HG03378 (cell line): ENCODE measurements around the gene ARHGAP19.
"Not testable (repeated sequence)": the region's sequence is repeated elsewhere in the genome, so short reads cannot be mapped to it uniquely, and the experiment has no call there.

Experiments
- ATAC-seq: cut with Tn5 transposase; IDR thresholded peaks from one replicate; pipeline ENCODE4 v1.9.1; 2021; ENCODE audit warnings: mild to moderate bottlenecking, moderate library complexity; ENCODE audit not compliant: unreplicated experiment

The ARHGAP19 gene

GRCh38 chr10:97290576-97291356 lies 1.7 kb downstream of the ARHGAP19 start:
- not testable (repeated sequence) for ATAC-seq

- ATAC-seq: not testable (repeated sequence)
These were observed 2.4 kb downstream of the ARHGAP19 start for GRCh38 chr10:97290076-97290475.

DNA sequence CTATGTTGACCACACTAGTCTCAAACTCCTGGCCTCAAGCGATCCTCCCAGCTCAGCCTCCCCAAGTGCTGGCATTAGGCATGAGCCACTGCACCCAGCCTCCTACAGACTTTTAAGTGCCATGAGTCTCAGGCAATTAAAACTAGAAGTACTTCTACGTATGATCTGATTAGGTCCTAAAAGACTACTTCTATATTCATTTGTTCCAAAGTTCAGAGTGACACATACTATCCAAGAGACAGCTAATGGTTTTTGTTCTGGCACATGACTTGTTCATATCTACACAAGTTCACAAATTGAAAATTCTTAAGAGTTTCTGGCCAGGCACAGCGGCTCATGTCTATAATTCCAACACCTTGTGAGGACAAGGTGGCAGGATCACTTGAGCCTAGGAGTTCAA lies 11.7 kb downstream of the ARHGAP19 start:
- no peak for ATAC-seq

DNA sequence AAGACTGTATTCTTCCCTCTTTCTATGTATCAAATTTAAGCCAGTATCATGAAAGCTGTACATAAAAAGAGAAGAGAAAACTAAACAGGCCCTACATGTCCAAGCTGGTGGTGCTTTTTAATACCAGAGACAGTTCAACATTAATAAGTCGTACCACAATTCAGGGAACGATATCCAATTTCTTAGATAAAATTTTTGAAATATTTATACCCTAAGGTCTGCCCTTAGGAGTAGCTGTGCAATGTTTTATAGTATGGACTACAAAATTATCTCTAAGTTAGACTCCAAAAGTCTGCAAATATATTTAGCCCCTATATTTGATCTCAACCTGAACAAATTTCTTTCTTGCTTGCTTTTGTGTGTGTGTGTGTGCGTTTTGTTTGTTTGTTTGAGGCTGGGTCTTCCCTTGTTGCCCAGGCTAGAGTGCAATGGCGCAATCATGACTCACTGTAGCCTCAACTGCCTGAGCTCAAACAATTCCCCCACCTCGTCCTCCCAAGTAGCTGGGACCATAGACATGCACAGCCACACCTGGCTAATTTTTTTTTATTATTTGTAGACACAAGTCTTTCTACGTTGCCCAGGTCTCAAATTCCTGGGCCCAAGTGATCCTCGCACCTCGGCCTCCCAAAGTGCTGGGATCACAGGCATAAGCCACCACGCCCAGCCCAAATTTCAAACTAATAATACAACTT lies 13.2 kb downstream of the ARHGAP19 start:
- ATAC-seq: no peak

- ATAC-seq: no peak
These were observed 13.9 kb downstream of the ARHGAP19 start for GRCh38 chr10:97278491-97278989.

DNA sequence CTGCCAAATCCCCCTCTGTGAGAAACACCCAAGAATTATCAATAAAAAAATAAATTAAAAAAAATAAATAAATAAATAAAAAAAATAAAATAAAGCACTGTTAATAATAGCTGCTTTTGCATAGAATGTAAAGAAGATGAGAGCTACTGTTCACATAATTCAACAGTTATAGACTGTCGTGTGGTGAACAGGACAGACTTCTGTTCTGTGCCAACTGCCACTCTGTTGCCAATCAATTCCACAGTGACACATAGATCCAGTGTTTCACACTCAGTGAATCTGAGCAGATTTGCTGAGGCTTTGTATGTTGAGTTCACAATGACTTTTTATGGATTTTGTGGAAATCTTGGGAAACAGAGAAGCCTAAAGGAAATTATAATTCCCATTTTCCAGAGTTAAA lies 14.9 kb downstream of the ARHGAP19 start:
- ATAC-seq: no peak

DNA sequence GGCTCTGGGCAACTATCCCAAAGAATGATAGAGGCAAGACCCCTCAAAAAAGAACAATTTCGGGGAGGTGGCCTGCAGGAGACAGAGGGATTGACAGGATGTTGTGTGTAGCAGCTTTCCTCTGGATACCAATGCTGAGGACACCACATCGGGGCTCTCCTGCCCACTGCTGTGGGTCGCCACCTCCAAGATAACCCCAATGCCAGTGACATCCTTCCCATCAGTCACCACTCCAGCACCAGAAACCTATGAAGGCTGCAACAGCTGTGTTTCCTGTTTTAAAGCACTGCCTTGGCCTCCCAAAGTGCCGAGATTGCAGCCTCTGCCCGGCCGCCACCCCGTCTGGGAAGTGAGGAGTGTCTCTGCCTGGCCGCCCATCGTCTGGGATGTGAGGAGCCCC lies 17.6 kb downstream of the ARHGAP19 start:
- ATAC-seq: no peak

DNA sequence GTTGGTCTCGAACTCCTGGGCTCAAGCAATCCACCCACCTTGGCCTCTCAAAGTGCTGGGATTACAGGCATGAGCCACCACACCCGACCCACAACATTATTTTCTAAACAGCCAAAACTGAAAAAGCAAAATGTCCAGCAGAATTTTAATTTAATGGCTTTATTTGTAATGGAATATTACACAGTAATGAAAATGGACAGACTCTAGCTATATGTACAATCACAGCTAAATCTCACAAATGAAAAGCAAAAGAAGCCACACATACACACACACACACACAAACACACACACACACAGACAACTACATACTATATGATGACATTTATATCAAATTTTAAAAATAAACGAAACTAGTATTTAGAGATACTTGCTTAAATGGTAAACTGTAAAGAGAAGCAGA lies 18.7 kb downstream of the ARHGAP19 start:
- ATAC-seq: no peak

DNA sequence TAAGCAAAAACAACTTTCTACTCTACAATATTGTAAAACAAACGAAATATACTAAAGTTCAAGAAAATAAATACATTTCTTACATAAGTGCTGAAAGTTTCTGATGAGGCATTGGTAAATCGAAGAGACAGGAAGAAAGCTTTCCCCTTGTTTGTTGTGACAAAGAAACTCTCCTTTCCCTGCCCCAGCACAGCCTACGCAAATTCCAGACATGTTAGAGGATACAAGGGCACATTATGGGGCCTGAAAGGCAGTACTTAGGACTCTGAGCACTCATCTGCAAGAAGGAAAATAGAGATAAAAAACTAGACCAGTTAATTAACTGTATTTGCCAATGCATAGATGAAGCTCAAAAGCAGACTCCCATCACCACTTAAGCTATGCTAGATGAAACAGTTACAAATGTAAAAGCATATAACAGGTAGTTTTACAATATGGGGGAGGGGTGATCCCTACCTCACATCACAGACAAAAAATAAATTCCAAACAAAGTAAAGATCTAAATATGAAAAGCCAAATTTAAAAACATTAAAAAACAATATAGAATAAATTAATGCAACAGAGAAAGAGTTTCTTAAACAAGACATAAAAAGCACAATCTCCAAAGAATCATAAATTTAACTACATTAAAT lies 21.8 kb downstream of the ARHGAP19 start:
- no peak for ATAC-seq

DNA sequence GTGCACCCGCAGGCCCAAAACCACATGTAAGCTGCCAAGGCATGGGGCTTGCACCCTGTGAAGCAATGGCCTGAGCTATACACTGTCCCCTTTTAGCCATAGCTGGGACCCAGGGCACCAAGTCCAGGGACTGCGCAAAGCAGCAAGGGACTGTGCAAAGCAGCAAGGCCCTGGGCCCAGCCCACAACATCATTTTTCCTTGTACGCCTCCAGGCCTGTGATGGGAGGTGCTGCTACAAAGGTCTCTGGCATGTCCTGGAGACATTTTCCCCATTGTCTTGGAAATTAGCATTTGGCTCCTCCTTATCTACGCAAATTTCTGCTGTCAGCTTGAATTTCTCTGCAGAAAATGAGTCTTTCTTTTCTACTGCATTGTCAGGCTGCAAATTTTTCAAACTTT lies 24.8 kb downstream of the ARHGAP19 start:
- no peak for ATAC-seq

DNA sequence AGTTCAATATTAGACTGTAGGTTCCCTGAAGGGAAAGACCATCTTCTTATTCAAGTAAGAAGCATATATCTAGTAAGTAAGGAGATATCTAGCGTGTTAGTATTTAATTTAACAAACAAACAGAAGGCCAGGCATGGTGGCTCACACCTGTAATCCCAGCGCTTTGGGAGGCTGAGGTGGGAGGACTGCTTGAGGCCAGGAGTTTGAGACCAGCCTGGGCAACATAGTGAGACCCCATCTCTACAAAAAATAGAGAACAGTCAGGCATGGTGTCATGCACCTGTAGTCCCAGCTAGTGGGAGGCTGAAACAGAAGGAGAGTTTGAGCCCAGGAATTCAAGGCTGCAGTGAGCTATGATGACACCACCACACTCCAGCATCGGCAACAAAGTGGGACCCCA lies 27.3 kb downstream of the ARHGAP19 start:
- not testable (repeated sequence) for ATAC-seq

GRCh38 chr10:97263971-97264370 lies 28.5 kb downstream of the ARHGAP19 start:
- no peak for ATAC-seq

DNA sequence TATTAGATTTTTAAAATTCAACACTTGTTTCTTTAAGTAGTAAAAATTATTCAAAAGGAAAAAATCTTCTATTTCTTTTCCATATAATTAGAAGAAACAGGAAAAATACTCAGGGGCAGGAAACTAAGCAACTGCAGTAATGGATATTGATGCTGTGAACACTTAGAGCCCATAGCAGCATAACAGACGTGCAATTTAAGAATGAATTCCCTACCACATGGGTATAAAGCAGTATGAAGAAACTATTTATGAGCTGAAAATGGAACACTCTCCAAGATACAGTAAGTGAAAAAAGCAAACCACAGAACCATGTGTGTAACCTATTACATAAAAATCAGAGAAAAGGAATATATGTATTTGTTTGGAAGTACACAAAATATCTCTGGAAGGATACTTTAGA lies 30.8 kb downstream of the ARHGAP19 start:
- ATAC-seq: no peak

DNA sequence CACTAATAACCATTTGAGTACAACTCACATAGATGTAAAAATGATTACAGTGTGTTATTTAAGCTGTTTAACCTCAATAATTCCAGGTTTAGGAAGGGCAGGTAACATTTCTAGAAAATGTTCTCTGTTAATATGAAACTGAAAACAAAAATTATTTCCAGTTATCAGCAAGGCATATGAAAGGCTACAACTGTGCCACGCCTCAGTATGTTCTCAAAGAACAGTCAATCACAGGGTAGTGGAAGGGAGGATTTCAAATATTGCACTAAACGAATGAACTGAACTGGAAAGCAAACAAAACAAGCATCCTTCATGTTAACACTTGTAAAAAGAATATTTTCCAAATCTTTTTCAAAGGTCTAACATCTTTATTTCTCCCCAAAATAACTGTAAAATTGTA lies 31.3 kb downstream of the ARHGAP19 start:
- no peak for ATAC-seq

DNA sequence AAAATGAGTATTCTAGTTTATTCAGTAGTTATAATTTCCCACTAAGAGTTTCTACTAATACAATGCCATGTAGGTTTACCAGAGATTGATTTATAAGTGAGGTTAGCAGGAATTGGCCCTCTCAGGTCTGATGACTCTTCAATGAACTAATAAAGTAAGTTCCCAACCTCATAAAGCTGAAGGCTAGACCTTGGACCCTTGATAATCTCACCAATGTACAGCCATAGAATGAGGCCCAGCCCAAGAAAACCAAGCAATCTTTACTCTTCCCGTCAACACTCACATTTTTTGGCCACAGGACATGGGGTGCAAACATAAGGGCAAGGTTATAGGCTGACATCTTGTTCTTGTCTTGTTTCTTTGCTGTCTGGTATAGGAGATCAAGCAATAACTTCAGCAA lies 33.3 kb downstream of the ARHGAP19 start:
- no peak for ATAC-seq

DNA sequence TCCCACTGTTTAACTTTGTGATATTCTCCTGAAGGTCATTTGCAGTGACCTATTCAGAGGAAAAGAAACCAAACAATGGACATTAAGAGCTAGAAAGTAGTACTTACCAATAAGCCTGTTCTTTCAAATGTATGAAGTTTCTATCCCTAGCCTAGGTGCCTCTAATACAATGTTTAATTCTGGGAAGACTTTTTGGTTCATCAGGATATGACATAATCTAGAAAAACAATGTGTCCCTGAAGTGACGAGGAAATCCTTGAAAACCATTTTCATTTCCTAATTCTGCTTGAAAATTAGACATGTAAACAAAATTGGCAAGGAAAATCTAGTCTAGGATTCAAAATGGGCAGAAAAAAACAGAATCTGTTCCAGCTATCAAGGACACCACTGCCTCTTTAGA lies 36.1 kb downstream of the ARHGAP19 start:
- no peak for ATAC-seq

GRCh38 chr10:97255512-97256293 lies 36.7 kb downstream of the ARHGAP19 start:
- no peak for ATAC-seq

DNA sequence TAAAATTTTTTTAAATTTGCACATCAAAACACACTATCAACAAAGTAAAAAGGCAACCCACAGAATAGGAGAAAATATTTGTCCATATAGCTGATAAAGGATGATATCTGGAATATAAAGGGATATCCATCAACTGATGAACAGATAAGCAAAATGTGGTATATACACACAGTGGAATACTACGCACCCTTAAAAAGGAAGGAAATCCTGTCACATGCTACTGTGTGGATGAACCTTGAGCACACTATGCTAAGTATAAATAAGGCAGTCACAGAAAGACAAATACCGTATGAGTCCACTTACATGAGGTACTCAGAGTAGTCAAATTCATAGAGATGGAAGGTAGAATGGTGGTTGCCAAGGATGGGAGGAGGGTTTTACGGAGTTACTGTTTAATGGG lies 37.7 kb downstream of the ARHGAP19 start:
- ATAC-seq: no peak

DNA sequence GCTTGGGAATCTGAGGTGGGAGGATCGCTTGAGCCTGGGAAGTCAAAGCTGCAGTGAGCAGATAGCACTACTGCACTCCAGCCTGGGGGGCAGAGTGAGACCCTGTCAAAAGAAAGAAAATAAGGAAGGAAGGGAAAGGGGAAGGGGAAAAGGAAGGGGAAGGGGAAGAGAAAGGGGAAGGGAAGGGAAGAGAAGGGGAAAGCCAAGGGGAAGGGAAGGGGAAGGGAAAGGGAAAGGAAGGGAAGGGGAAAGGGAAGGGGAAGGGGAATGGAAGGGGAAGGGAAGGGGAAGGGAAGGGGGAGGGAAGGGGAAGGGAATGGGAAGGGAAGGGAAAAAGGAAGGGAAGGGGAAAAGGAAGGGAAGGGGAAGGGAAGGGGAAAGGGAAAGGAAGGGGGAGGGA lies 41.5 kb downstream of the ARHGAP19 start:
- no peak for ATAC-seq

DNA sequence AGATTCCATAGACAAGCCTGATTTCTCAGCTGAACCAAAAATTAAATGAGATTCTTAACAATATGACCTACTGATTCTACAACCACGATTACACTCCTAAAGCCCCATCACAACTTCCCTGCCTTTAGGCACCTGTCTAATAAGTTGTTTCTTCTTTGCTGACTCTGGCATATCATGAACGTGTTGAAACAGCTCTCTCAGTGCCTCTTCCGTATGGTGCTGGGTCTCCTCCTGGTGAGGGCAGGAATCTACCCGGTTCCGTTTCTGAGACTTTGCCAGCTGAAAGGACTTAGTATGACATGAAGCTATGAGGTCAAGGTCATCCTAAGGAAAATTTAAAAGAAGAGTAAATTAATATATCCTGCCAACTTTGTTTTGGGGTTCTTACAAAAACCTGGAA lies 48.6 kb downstream of the ARHGAP19 start:
- no peak for ATAC-seq

- no peak for ATAC-seq
These were observed 53.6 kb downstream of the ARHGAP19 start for GRCh38 chr10:97238855-97239254.
